Measurements from ENCODE around the gene RAI1.

Gene RAI1

DNA sequence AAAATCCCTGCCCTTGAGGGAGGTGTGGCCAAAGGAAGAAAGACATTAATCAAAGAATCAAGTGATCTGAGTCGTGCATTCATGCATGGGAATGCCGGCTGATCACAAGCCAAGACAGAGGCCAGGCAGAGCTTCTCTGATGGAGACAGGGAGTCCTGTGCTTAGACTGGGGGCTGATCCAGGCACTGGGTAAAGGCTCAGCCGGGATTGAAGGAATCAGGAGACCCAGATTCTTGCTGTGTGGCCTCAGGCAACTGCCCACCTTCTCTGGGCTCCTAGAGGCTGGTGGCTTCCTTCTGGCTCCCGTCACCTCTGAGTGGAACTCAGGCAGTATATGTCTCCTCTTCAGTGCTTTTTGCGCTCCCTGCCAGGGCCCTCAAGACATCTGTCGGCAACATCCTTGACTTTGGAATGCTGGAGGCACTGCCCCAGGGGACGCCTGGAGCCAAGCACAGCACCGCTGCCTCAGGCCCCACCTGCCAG lies 17.7 kb downstream of the RAI1 start:
- Histone ChIP-seq H4K8ac (ENCODE audit: low read length) (peak overlapping the region; percentile 60), H2AFZ (ENCODE audit: low read depth, low read length) (no peak overlapping the region), H3K27ac (ENCODE audit: low read length, poor library complexity, severe bottlenecking) (peak overlapping the region; percentile 76), H4K91ac (ENCODE audit: low read length) (peak overlapping the region; percentile 94), H3K36me3 (ENCODE audit: control insufficient read depth in 1 of 2, insufficient read depth in 2 of 2, low read depth in 1 of 2, low read length in 2 of 2) (peaks cover 0 to 6% of the 10 kb centered on the region in 2 experiments), H3K9me3 (ENCODE audit: control insufficient read depth, low read length) (no peaks in the 10 kb centered on the region), H3K9ac (ENCODE audit: low read length) (no peak overlapping the region), H3K4me2 (ENCODE audit: low read length, poor library complexity, severe bottlenecking) (peak overlapping the region; percentile 35), H3K23ac (ENCODE audit: low read length in 2 of 2) (peak overlapping the region in 1 of 2 experiments; percentile 23), H3K4me3 (ENCODE audit: insufficient read depth in 1 of 2, low read depth in 1 of 2, low read length in 2 of 2) (no peak overlapping the region), H2BK5ac (ENCODE audit: low read depth, low read length, poor library complexity, severe bottlenecking) (peak overlapping the region; percentile 39), H2BK120ac (ENCODE audit: low read depth, low read length) (no peak overlapping the region), H3K14ac (ENCODE audit: low read length in 2 of 2) (peak overlapping the region in 1 of 2 experiments; percentile 20), H3K4ac (ENCODE audit: low read depth in 1 of 2, low read length in 2 of 2) (peak overlapping the region; percentile 79 to 92), H3K79me1 (replicated peaks; ENCODE audit: low read length, poor library complexity, severe bottlenecking) (peaks cover 33% of the 10 kb centered on the region), H3K4me1 (ENCODE audit: control insufficient read depth, insufficient read depth, low read depth, low read length) (peaks cover 73% of the 10 kb centered on the region), H2AK5ac (ENCODE audit: low read length, severe bottlenecking) (peak overlapping the region; percentile 90), H3K18ac (ENCODE audit: low read depth in 1 of 2, low read length in 2 of 2) (peak overlapping the region; percentile 69 to 81), H3K27me3 (ENCODE audit: control insufficient read depth in 1 of 2, insufficient read depth in 1 of 2, low read length in 2 of 2) (no peaks in the 10 kb centered on the region), H2BK12ac (ENCODE audit: low read length in 2 of 2) (peak overlapping the region; percentile 61 to 85), H2BK15ac (ENCODE audit: low read depth, poor library complexity, severe bottlenecking) (peak overlapping the region; percentile 20)
- DNase-seq = peak; percentile 80
- 24% methylated on average over 8 of the region's 8 CpGs for WGBS

DNA sequence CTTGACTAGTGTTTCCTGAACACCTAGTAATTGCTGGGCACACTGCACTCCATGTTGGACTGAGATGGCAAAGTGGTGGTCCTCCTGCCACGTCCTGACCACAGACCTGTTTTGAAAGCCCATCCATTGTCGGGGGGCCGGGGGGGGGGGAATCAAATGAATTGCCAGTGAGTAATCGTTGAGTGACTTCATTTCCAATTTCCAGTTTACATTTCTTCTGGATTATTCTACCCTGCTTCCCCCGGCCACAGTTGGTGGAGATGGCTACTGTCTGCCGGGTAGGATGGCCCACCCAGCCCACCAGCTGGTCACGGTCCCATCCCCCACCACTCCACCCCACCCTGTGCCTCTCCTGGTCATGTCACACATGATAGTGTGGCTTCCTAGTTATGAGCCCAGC lies 18.2 kb downstream of the RAI1 start:
- 56% methylated on average over 7 of the region's 7 CpGs for whole genome bisulfite sequencing
- peak overlapping the region; percentile 81 for H4K91ac ChIP-seq (ENCODE audit: low read length)

DNA sequence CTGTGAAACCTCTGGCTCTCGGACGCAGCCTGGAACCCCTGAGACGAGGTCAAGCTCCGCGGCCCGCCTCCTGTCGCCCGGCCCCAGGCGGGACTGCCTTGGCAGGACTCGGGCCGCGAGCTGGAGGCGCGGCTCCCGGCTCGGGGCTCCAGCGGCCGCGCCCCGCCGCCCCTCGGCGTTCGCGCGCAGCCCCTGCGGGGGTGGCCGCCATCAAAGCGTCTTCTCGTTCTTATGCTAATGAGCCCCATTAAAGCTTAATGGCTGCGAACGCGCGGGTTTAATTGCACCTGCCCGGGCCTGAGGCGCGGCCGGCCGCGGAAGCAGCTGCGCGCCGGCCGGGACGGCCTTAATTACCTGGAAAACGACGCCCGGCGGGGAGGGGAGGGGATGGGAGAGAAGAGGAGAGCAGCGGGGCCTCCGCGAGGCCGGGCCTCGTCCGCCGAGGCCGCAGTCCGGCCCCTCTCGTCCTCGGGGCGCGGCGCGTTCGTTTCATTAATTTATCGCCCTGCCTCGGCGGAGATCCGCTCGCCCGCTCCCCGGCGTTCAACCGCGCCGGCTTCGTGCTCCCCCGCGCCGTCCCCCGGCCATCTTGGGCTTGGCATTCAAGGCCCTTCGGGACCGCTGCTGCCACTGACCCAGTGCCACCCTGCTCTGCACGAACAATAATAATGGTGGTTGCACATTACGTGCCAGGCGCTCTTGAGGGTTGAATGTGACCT lies 19.2 kb downstream of the RAI1 start:
- peak overlapping the region; percentile 7 for H4K91ac ChIP-seq (ENCODE audit: low read length)
- peak overlapping the region; percentile 59 to 86 for H3K18ac ChIP-seq (ENCODE audit: low read depth in 1 of 2, low read length in 2 of 2)
- DNase-seq = no peak
- peak overlapping the region in 1 of 2 experiments; percentile 42 for H2BK12ac ChIP-seq (ENCODE audit: low read length in 2 of 2)
- peak overlapping the region in 1 of 2 experiments; percentile 70 for H3K4me3 ChIP-seq (ENCODE audit: insufficient read depth in 1 of 2, low read depth in 1 of 2, low read length in 2 of 2)
- no peak overlapping the region for H2BK5ac ChIP-seq (ENCODE audit: low read depth, low read length, poor library complexity, severe bottlenecking)
- H2AK5ac ChIP-seq (ENCODE audit: low read length, severe bottlenecking) = peak overlapping the region; percentile 28
- H3K36me3 ChIP-seq (ENCODE audit: control insufficient read depth in 1 of 2, insufficient read depth in 2 of 2, low read depth in 1 of 2, low read length in 2 of 2) = peaks cover 2 to 11% of the 10 kb centered on the region in 2 experiments
- peak overlapping the region; percentile 80 for H3K9ac ChIP-seq (ENCODE audit: low read length)
- H3K14ac ChIP-seq (ENCODE audit: low read length in 2 of 2) = peak overlapping the region in 1 of 2 experiments; percentile 63
- H3K4ac ChIP-seq (ENCODE audit: low read depth in 1 of 2, low read length in 2 of 2) = peak overlapping the region; percentile 3 to 83
- H3K9me3 ChIP-seq (ENCODE audit: control insufficient read depth, low read length) = no peaks in the 10 kb centered on the region
- peaks cover 65% of the 10 kb centered on the region for H3K4me1 ChIP-seq (ENCODE audit: control insufficient read depth, insufficient read depth, low read depth, low read length)
- peak overlapping the region; percentile 34 for H2BK15ac ChIP-seq (ENCODE audit: low read depth, poor library complexity, severe bottlenecking)
- no peak overlapping the region for H2AFZ ChIP-seq (ENCODE audit: low read depth, low read length)
- 16% methylated on average over 82 of the region's 86 CpGs for WGBS
- peak overlapping the region; percentile 88 for H4K8ac ChIP-seq (ENCODE audit: low read length)
- no peak overlapping the region for H3K27ac ChIP-seq (ENCODE audit: low read length, poor library complexity, severe bottlenecking)
- H3K23ac ChIP-seq (ENCODE audit: low read length in 2 of 2) = peak overlapping the region in 1 of 2 experiments; percentile 73
- no peaks in the 10 kb centered on the region for H3K27me3 ChIP-seq (ENCODE audit: control insufficient read depth in 1 of 2, insufficient read depth in 1 of 2, low read length in 2 of 2)
- H3K79me1 ChIP-seq (replicated peaks; ENCODE audit: low read length, poor library complexity, severe bottlenecking) = peaks cover 41% of the 10 kb centered on the region
- peak overlapping the region; percentile 45 for H3K4me2 ChIP-seq (ENCODE audit: low read length, poor library complexity, severe bottlenecking)
- peak overlapping the region; percentile 59 for H2BK120ac ChIP-seq (ENCODE audit: low read depth, low read length)

More for the DNA sequence above, 18.2 kb downstream of the RAI1 start:
- Histone ChIP-seq H4K8ac (ENCODE audit: low read length) (peak overlapping the region; percentile 79), H2BK5ac (ENCODE audit: low read depth, low read length, poor library complexity, severe bottlenecking) (peak overlapping the region; percentile 39), H3K4me1 (ENCODE audit: control insufficient read depth, insufficient read depth, low read depth, low read length) (peaks cover 71% of the 10 kb centered on the region), H3K27me3 (ENCODE audit: control insufficient read depth in 1 of 2, insufficient read depth in 1 of 2, low read length in 2 of 2) (no peaks in the 10 kb centered on the region), H3K18ac (ENCODE audit: low read depth in 1 of 2, low read length in 2 of 2) (peak overlapping the region; percentile 60 to 86), H3K4me2 (ENCODE audit: low read length, poor library complexity, severe bottlenecking) (no peak overlapping the region), H2AK5ac (ENCODE audit: low read length, severe bottlenecking) (peak overlapping the region; percentile 72), H2BK120ac (ENCODE audit: low read depth, low read length) (peak overlapping the region; percentile 64), H3K79me1 (replicated peaks; ENCODE audit: low read length, poor library complexity, severe bottlenecking) (peaks cover 39% of the 10 kb centered on the region), H2BK12ac (ENCODE audit: low read length in 2 of 2) (peak overlapping the region in 1 of 2 experiments; percentile 57), H3K4me3 (ENCODE audit: insufficient read depth in 1 of 2, low read depth in 1 of 2, low read length in 2 of 2) (no peak overlapping the region), H3K14ac (ENCODE audit: low read length in 2 of 2) (peak overlapping the region in 1 of 2 experiments; percentile 73), H3K36me3 (ENCODE audit: control insufficient read depth in 1 of 2, insufficient read depth in 2 of 2, low read depth in 1 of 2, low read length in 2 of 2) (peaks cover 0 to 9% of the 10 kb centered on the region in 2 experiments), H3K27ac (ENCODE audit: low read length, poor library complexity, severe bottlenecking) (peak overlapping the region; percentile 76), H3K4ac (ENCODE audit: low read depth in 1 of 2, low read length in 2 of 2) (peak overlapping the region; percentile 42 to 79), H3K23ac (ENCODE audit: low read length in 2 of 2) (no peak overlapping the region), H2BK15ac (ENCODE audit: low read depth, poor library complexity, severe bottlenecking) (peak overlapping the region; percentile 92), H2AFZ (ENCODE audit: low read depth, low read length) (no peak overlapping the region), H3K9ac (ENCODE audit: low read length) (peak overlapping the region; percentile 80), H3K9me3 (ENCODE audit: control insufficient read depth, low read length) (no peaks in the 10 kb centered on the region)
- DNase-seq = no peak

DNA sequence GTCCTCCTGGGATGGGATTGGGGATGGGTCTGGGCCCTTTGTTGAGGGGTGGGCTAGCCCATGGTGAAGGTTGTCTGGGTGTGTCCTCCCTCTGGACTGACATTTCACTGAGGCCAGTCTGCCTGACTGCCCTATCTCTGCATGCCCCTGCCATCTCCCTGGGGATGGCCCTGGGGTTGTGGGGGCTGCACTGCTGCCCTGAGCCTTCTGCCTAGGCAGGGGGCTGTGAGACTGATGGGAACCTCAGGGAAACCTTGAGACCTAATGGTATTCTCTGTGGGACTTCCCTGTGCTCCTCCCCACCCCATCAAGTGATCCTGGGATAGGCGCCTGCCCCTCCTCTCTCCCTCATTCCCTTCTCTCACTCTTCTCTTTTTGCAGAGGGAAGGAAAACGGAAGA lies 19.9 kb downstream of the RAI1 start:
- H3K27me3 ChIP-seq (ENCODE audit: control insufficient read depth in 1 of 2, insufficient read depth in 1 of 2, low read length in 2 of 2) = no peaks in the 10 kb centered on the region
- H2AFZ ChIP-seq (ENCODE audit: low read depth, low read length) = no peak overlapping the region
- H3K36me3 ChIP-seq (ENCODE audit: control insufficient read depth in 1 of 2, insufficient read depth in 2 of 2, low read depth in 1 of 2, low read length in 2 of 2) = peaks cover 2 to 11% of the 10 kb centered on the region in 2 experiments
- DNase-seq = no peak
- H3K14ac ChIP-seq (ENCODE audit: low read length in 2 of 2) = peak overlapping the region in 1 of 2 experiments; percentile 63
- H3K9ac ChIP-seq (ENCODE audit: low read length) = peak overlapping the region; percentile 80
- H3K4me3 ChIP-seq (ENCODE audit: insufficient read depth in 1 of 2, low read depth in 1 of 2, low read length in 2 of 2) = peak overlapping the region in 1 of 2 experiments; percentile 70
- H2BK120ac ChIP-seq (ENCODE audit: low read depth, low read length) = no peak overlapping the region
- no peak overlapping the region for H2AK5ac ChIP-seq (ENCODE audit: low read length, severe bottlenecking)
- H2BK12ac ChIP-seq (ENCODE audit: low read length in 2 of 2) = peak overlapping the region in 1 of 2 experiments; percentile 51
- H4K91ac ChIP-seq (ENCODE audit: low read length) = peak overlapping the region; percentile 7
- WGBS = 91% methylated on average over 2 of the region's 2 CpGs
- peak overlapping the region; percentile 63 to 83 for H3K4ac ChIP-seq (ENCODE audit: low read depth in 1 of 2, low read length in 2 of 2)
- H4K8ac ChIP-seq (ENCODE audit: low read length) = peak overlapping the region; percentile 88
- peak overlapping the region in 1 of 2 experiments; percentile 73 for H3K23ac ChIP-seq (ENCODE audit: low read length in 2 of 2)
- H3K27ac ChIP-seq (ENCODE audit: low read length, poor library complexity, severe bottlenecking) = no peak overlapping the region
- no peak overlapping the region for H2BK5ac ChIP-seq (ENCODE audit: low read depth, low read length, poor library complexity, severe bottlenecking)
- no peaks in the 10 kb centered on the region for H3K9me3 ChIP-seq (ENCODE audit: control insufficient read depth, low read length)
- H3K79me1 ChIP-seq (replicated peaks; ENCODE audit: low read length, poor library complexity, severe bottlenecking) = peaks cover 42% of the 10 kb centered on the region
- peaks cover 63% of the 10 kb centered on the region for H3K4me1 ChIP-seq (ENCODE audit: control insufficient read depth, insufficient read depth, low read depth, low read length)
- H3K18ac ChIP-seq (ENCODE audit: low read depth in 1 of 2, low read length in 2 of 2) = peak overlapping the region; percentile 59 to 86
- H3K4me2 ChIP-seq (ENCODE audit: low read length, poor library complexity, severe bottlenecking) = no peak overlapping the region
- no peak overlapping the region for H2BK15ac ChIP-seq (ENCODE audit: low read depth, poor library complexity, severe bottlenecking)
